Measurements from ENCODE around the gene TMPRSS9.

TMPRSS9 gene

GRCh38 chr19:2417881-2418406 is 57.9 kb downstream of the TMPRSS9 start:
- H3K4me2 ChIP-seq (ENCODE audit: low read length) = no peak overlapping the region
- no peak overlapping the region for H3K9ac ChIP-seq (ENCODE audit: low read length)

GRCh38 chr19:2419754-2420153 is 59.7 kb downstream of the TMPRSS9 start:
- TF ChIP-seq EZH2phosphoT487 (IDR thresholded peaks at IDR 0.05; ENCODE audit: low read depth) (no peak), CTCF (IDR thresholded peaks at IDR 0.05; ENCODE audit: low read depth, low read length) (no peak)
- no peaks in the 10 kb centered on the region for H3K27me3 ChIP-seq (ENCODE audit: low read depth, low read length)
- peaks cover 3% of the 10 kb centered on the region; the same call in 1 of the 2 replicates for H4K20me1 ChIP-seq (ENCODE audit: insufficient read depth, low read length)
- H3K9me3 ChIP-seq (ENCODE audit: insufficient read depth, low read length) = no peaks in the 10 kb centered on the region
- H3K9ac ChIP-seq (ENCODE audit: low read length) = no peak overlapping the region
- H3K79me2 ChIP-seq (ENCODE audit: low read length) = peaks cover 11% of the 10 kb centered on the region; the same call in 1 of the 2 replicates
- H2AFZ ChIP-seq (ENCODE audit: low read depth, low read length) = no peak overlapping the region
- H3K4me2 ChIP-seq (ENCODE audit: low read length) = no peak overlapping the region
- H3K4me1 ChIP-seq (ENCODE audit: low read length) = no peaks in the 10 kb centered on the region
- no peak overlapping the region for H3K4me3 ChIP-seq (ENCODE audit: low read length)
- no peak overlapping the region for H3K27ac ChIP-seq (ENCODE audit: low read length)
- H3K36me3 ChIP-seq (replicated peaks; ENCODE audit: low read depth, low read length) = peaks cover 8% of the 10 kb centered on the region

More at GRCh38 chr19:2417881-2418406, 57.9 kb downstream of the TMPRSS9 start:
- Histone ChIP-seq H3K4me1 (ENCODE audit: low read length) (no peaks in the 10 kb centered on the region), H3K9me3 (ENCODE audit: insufficient read depth, low read length) (no peaks in the 10 kb centered on the region), H3K27ac (ENCODE audit: low read length) (no peak overlapping the region), H2AFZ (ENCODE audit: low read depth, low read length) (no peak overlapping the region), H3K4me3 (ENCODE audit: low read length) (no peak overlapping the region), H3K27me3 (ENCODE audit: low read depth, low read length) (no peaks in the 10 kb centered on the region), H3K36me3 (replicated peaks; ENCODE audit: low read depth, low read length) (peaks cover 4% of the 10 kb centered on the region), H4K20me1 (ENCODE audit: insufficient read depth, low read length) (peaks cover 1% of the 10 kb centered on the region; the same call in 1 of the 2 replicates), H3K79me2 (ENCODE audit: low read length) (no peaks in the 10 kb centered on the region)
- TF ChIP-seq CTCF (IDR thresholded peaks at IDR 0.05; ENCODE audit: low read depth, low read length) (no peak), EZH2phosphoT487 (IDR thresholded peaks at IDR 0.05; ENCODE audit: low read depth) (no peak)

GRCh38 chr19:2420490-2420889 is 60.4 kb downstream of the TMPRSS9 start:
- Histone ChIP-seq H3K9me3 (ENCODE audit: insufficient read depth, low read length) (no peaks in the 10 kb centered on the region), H3K27me3 (ENCODE audit: low read depth, low read length) (no peaks in the 10 kb centered on the region), H3K9ac (ENCODE audit: low read length) (no peak overlapping the region), H3K27ac (ENCODE audit: low read length) (no peak overlapping the region), H3K4me1 (ENCODE audit: low read length) (no peaks in the 10 kb centered on the region), H3K4me3 (ENCODE audit: low read length) (no peak overlapping the region), H2AFZ (ENCODE audit: low read depth, low read length) (no peak overlapping the region), H4K20me1 (ENCODE audit: insufficient read depth, low read length) (peaks cover 6% of the 10 kb centered on the region; the same call in 1 of the 2 replicates), H3K4me2 (ENCODE audit: low read length) (no peak overlapping the region), H3K79me2 (ENCODE audit: low read length) (peaks cover 19% of the 10 kb centered on the region), H3K36me3 (replicated peaks; ENCODE audit: low read depth, low read length) (peaks cover 11% of the 10 kb centered on the region)
- TF ChIP-seq CTCF (IDR thresholded peaks at IDR 0.05; ENCODE audit: low read depth, low read length) (no peak), EZH2phosphoT487 (IDR thresholded peaks at IDR 0.05; ENCODE audit: low read depth) (no peak)

- Histone ChIP-seq H3K36me3 (replicated peaks; ENCODE audit: low read depth, low read length) (peaks cover 22% of the 10 kb centered on the region), H3K9ac (ENCODE audit: low read length) (no peak overlapping the region), H3K27ac (ENCODE audit: low read length) (no peak overlapping the region), H3K27me3 (ENCODE audit: low read depth, low read length) (no peaks in the 10 kb centered on the region), H3K79me2 (ENCODE audit: low read length) (peaks cover 31% of the 10 kb centered on the region), H3K9me3 (ENCODE audit: insufficient read depth, low read length) (no peaks in the 10 kb centered on the region), H4K20me1 (ENCODE audit: insufficient read depth, low read length) (peaks cover 18% of the 10 kb centered on the region), H3K4me3 (ENCODE audit: low read length) (no peak overlapping the region), H3K4me1 (ENCODE audit: low read length) (peaks cover 9% of the 10 kb centered on the region), H2AFZ (ENCODE audit: low read depth, low read length) (no peak overlapping the region), H3K4me2 (ENCODE audit: low read length) (no peak overlapping the region)
- TF ChIP-seq EZH2phosphoT487 (IDR thresholded peaks at IDR 0.05; ENCODE audit: low read depth) (no peak), CTCF (IDR thresholded peaks at IDR 0.05; ENCODE audit: low read depth, low read length) (no peak)
Measured at GRCh38 chr19:2421581-2422306, 61.7 kb downstream of the TMPRSS9 start.

Measured in OCI-LY3 (cell line).